OCI-LY1 (cell line): Measurements from ENCODE around the gene ZIC2.

Source experiments
- H2AFZ ChIP-seq: fragments of 200-600 bp; sonication (generic), shearing (Covaris generic); 2 replicates; pipeline ENCODE4 v1.6.0; 2014; ENCODE audit warnings: antibody characterized with exemption, mild to moderate bottlenecking, low read length
- H3F3A ChIP-seq: fragments of 200-600 bp; sonication (generic), shearing (Covaris generic); 2 replicates; pipeline ENCODE4 v1.6.0; 2014; ENCODE audit warnings: mild to moderate bottlenecking, antibody characterized with exemption, low read length, moderate library complexity; ENCODE audit not compliant: insufficient read depth
- H3K27ac ChIP-seq: fragments of 200-600 bp; sonication (generic); 2 replicates; pipeline ENCODE4 v1.5.1; 2014; ENCODE audit warnings: low read length, mixed run types, mild to moderate bottlenecking, low read depth; ENCODE audit not compliant: poor library complexity, severe bottlenecking
- H3K27me3 ChIP-seq: fragments of 200-600 bp; sonication (generic); 2 replicates; pipeline ENCODE4 v1.6.0; 2014; ENCODE audit warnings: antibody characterized with exemption, mild to moderate bottlenecking, low read length, moderate library complexity; ENCODE audit not compliant: insufficient read depth
- H3K36me3 ChIP-seq: fragments of 200-600 bp; sonication (generic); 2 replicates; pipeline ENCODE4 v1.6.1; 2014; ENCODE audit warnings: mild to moderate bottlenecking, antibody characterized with exemption, low read length, moderate library complexity, mixed read lengths; ENCODE audit not compliant: insufficient read depth
- H3K4me1 ChIP-seq: fragments of 200-600 bp; sonication (generic); 2 replicates; pipeline ENCODE4 v1.5.1; 2014; ENCODE audit warnings: mild to moderate bottlenecking, low read length, moderate library complexity; ENCODE audit not compliant: insufficient read depth, severe bottlenecking
- H3K4me2 ChIP-seq: fragments of 200-600 bp; sonication (generic), shearing (Covaris generic); 2 replicates; pipeline ENCODE4 v1.6.1; 2014; ENCODE audit warnings: low read length
- H3K4me3 ChIP-seq: fragments of 200-600 bp; sonication (generic); 2 replicates; pipeline ENCODE4 v1.5.1; 2014; ENCODE audit warnings: low read length, low read depth, mild to moderate bottlenecking, mixed read lengths; ENCODE audit not compliant: poor library complexity, severe bottlenecking
- H3K79me2 ChIP-seq: fragments of 200-600 bp; shearing (Covaris generic); 2 replicates; pipeline ENCODE4 v1.6.1; 2016; ENCODE audit warnings: mixed run types, low read length, mixed read lengths; ENCODE audit not compliant: insufficient read depth
- H3K9ac ChIP-seq: fragments of 200-600 bp; sonication (generic), shearing (Covaris generic); 2 replicates; pipeline ENCODE4 v1.6.1; 2014; ENCODE audit warnings: mild to moderate bottlenecking, low read length, mixed read lengths
- H3K9me2 ChIP-seq: fragments of 200-600 bp; sonication (generic), shearing (Covaris generic); 2 replicates; pipeline ENCODE4 v1.6.1; 2014; ENCODE audit warnings: low read depth, mild to moderate bottlenecking, low read length, mixed read lengths
- H3K9me3 ChIP-seq: fragments of 200-600 bp; shearing (Covaris generic); 2 replicates; pipeline ENCODE4 v1.6.1; 2014; ENCODE audit warnings: low read length, mixed read lengths
- H4K20me1 ChIP-seq: fragments of 200-600 bp; sonication (generic), shearing (Covaris generic); 2 replicates; pipeline ENCODE4 v1.6.0; 2016; ENCODE audit warnings: mild to moderate bottlenecking, low read length; ENCODE audit not compliant: insufficient read depth
- CTCF ChIP-seq: fragments of 200-600 bp; sonication (generic), shearing (Covaris generic); IDR thresholded peaks from 2 replicates; pipeline ENCODE4 v1.5.1; 2017; ENCODE audit warnings: mild to moderate bottlenecking, antibody characterized with exemption, low read length, moderate library complexity, mixed read lengths
- EZH2 ChIP-seq: fragments of 200-600 bp; sonication (generic), shearing (Covaris generic); IDR thresholded peaks from 2 replicates; pipeline ENCODE4 v1.8.0; 2017; ENCODE audit warnings: borderline replicate concordance, mixed run types, mild to moderate bottlenecking, antibody characterized with exemption, low read length, moderate library complexity, mixed read lengths

ZIC2 gene

DNA sequence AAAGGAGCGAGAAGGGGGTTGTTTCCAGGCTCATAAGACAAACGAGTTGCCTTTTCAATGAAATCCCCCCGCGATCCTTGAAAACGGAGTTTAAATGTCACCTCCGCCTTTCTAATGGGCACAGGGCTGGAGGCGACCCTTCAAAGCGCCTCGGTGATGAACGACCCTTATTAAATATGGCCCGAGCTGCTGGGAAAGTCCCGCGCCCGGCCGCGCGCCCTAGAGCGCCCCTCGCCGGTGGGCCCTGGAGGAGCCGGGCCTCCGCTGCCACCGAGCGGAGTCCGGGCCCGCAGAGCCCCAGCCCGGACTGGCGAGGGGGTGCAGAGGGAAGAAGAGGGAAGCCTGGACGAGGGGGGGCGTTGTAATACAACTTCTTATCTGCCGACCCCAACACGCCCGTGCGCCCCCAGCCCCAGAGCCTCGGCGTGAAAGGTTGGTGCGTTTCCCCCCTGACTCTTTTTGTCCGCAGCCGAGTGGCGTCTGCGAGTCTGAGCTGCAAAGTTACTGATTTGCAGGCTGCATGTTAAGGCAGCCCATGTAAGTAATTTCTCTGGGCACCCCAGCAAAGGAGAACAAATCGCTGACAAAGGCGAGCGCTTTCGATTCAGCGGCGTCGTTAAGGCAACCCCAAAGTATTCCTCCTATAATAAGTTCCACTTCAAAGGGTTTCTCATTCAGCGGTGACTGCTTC, 21.9 kb upstream of the ZIC2 start:
- Histone ChIP-seq H3F3A (no peaks in the 10 kb centered on the region), H3K36me3 (no peaks in the 10 kb centered on the region), H2AFZ (no peak overlapping the region), H3K27ac (no peak overlapping the region), H3K9me3 (no peaks in the 10 kb centered on the region), H3K27me3 (no peaks in the 10 kb centered on the region), H3K4me3 (no peak overlapping the region), H3K4me1 (no peaks in the 10 kb centered on the region), H3K9ac (no peak overlapping the region), H4K20me1 (no peaks in the 10 kb centered on the region), H3K79me2 (no peaks in the 10 kb centered on the region), H3K4me2 (no peak overlapping the region), H3K9me2 (no peaks in the 10 kb centered on the region)
- TF ChIP-seq EZH2 (no peak), CTCF (no peak)

DNA sequence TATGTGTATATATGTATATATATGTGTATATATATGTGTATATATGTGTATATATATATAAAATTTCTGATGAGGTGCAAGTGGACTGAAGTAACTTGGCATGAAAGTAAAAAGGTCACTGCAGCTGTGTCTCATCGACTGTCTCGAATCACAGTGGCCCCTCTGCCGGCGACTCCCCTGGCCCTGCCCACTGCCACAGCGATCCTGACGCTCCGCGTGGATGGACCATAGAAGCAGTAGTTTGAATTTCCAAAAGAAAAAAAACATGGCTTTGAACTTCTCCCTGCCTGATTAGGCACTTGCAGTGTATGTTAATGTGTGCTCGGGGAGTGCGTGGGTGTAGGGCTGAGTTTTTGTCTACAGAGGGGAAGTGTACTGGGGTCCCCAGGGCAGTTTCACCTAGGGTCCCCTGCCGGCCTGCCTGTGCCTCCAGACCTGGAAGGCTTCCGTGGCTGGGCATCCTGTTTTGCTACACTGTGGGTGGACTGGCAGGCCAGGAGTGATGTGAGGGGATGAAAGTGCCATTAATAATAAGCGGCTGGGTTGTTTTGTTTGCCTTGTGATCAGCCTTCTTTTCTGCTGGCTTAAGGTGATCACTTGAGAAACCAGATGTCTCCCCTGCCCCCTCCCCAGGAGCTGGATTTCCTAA, 20.8 kb upstream of the ZIC2 start:
- TF ChIP-seq EZH2: no peak
- TF ChIP-seq CTCF: no peak
- Histone ChIP-seq H3K4me3 (no peak overlapping the region), H3K4me2 (no peak overlapping the region)

DNA sequence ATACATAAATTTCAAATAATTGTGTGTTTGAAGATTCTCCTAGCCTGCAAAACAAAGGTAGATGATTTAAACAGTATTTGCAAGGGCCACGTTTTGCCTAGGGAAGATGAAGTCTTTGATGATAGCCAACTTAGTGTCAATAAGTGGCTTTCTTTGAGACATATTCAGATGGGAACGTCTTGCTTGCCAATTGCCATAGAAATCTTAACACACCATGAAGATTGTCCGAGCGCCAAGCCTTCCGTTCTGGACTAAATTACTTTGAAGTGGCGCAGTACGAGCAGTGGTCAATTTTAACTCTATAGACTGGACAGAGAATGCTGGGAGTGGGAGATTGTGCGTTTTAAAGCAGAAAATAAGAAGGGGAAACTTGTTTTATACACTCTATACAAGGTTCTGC, 19.9 kb upstream of the ZIC2 start:
- TF ChIP-seq CTCF (no peak), EZH2 (no peak)
- Histone ChIP-seq H3K4me2 (no peak overlapping the region), H3K4me1 (no peaks in the 10 kb centered on the region), H3F3A (no peaks in the 10 kb centered on the region), H3K9me3 (no peaks in the 10 kb centered on the region), H4K20me1 (no peaks in the 10 kb centered on the region), H3K27ac (no peak overlapping the region), H3K9me2 (no peaks in the 10 kb centered on the region), H3K4me3 (no peak overlapping the region), H3K79me2 (no peaks in the 10 kb centered on the region), H3K36me3 (no peaks in the 10 kb centered on the region), H2AFZ (no peak overlapping the region), H3K9ac (no peak overlapping the region), H3K27me3 (no peaks in the 10 kb centered on the region)

More for the DNA sequence above, 20.8 kb upstream of the ZIC2 start:
- Histone ChIP-seq H3K36me3 (no peaks in the 10 kb centered on the region), H3K79me2 (no peaks in the 10 kb centered on the region), H4K20me1 (no peaks in the 10 kb centered on the region), H3K27me3 (no peaks in the 10 kb centered on the region), H2AFZ (no peak overlapping the region), H3K9ac (no peak overlapping the region), H3K4me1 (no peaks in the 10 kb centered on the region), H3K9me2 (no peaks in the 10 kb centered on the region), H3K27ac (no peak overlapping the region), H3F3A (no peaks in the 10 kb centered on the region), H3K9me3 (no peaks in the 10 kb centered on the region)
